ENCODE measurements around the gene RHOJ. TPM values are rescaled to one million over a fixed set of nuclear protein-coding genes. Genes with fewer than 3 reads are reported as not detected.

RHOJ gene
- total RNA-seq, 1 donor from 2014 or later, result 12.9 TPM

DNA sequence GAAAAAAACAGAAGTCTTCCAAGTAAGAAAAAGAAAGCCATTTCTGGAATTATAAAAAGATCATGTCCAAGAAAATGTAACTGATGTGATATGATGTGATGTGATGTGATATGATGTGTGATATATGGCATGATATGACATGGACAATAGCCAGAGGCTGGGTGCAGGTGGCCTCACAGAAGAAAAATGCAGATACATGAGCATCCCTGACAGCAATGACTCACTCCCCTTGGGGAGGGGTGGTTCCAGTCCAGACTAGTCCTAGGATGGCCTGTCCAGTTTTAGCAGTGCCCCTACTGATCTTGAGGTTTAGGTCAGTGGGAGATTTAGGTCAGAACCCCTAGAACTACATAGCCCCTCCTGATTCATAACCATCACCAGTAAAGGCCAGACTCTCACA is 3.5 kb upstream of the RHOJ start:
- TF ChIP-seq, protein P1, sequence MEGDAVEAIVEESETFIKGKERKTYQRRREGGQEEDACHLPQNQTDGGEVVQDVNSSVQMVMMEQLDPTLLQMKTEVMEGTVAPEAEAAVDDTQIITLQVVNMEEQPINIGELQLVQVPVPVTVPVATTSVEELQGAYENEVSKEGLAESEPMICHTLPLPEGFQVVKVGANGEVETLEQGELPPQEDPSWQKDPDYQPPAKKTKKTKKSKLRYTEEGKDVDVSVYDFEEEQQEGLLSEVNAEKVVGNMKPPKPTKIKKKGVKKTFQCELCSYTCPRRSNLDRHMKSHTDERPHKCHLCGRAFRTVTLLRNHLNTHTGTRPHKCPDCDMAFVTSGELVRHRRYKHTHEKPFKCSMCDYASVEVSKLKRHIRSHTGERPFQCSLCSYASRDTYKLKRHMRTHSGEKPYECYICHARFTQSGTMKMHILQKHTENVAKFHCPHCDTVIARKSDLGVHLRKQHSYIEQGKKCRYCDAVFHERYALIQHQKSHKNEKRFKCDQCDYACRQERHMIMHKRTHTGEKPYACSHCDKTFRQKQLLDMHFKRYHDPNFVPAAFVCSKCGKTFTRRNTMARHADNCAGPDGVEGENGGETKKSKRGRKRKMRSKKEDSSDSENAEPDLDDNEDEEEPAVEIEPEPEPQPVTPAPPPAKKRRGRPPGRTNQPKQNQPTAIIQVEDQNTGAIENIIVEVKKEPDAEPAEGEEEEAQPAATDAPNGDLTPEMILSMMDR (IDR thresholded peaks at IDR 0.05), result no peak
- no peaks in the 10 kb centered on the region for H3K36me3 ChIP-seq
- no peak overlapping the region for H3K27ac ChIP-seq

GRCh38 chr14:63203015-63203414 is 1.2 kb upstream of the RHOJ start:
- Histone ChIP-seq H3K4me3 (peak overlapping the region in 1 of 2 donors; percentile 69), H3K27ac (peak overlapping the region; percentile 90 to 93), H3K27me3 (no peaks in the 10 kb centered on the region), H3K9me3 (no peaks in the 10 kb centered on the region), H3K36me3 (no peaks in the 10 kb centered on the region), H3K4me1 (peaks cover 0 to 3% of the 10 kb centered on the region in 2 donors)
- TF ChIP-seq, protein P1 (IDR thresholded peaks at IDR 0.05), result no peak
- no peak for DNase-seq (ENCODE audit: low spot score in 2 of 2)
- intact Hi-C loops (cut with DNase I), result no loop called here

More for the DNA sequence above, 3.5 kb upstream of the RHOJ start:
- Histone ChIP-seq H3K4me3 (no peak overlapping the region), H3K4me1 (peaks cover 0 to 3% of the 10 kb centered on the region in 2 donors), H3K9me3 (no peaks in the 10 kb centered on the region), H3K27me3 (no peaks in the 10 kb centered on the region)
- intact Hi-C loops (cut with DNase I), result no loop called here
- no peak for DNase-seq (ENCODE audit: low spot score in 2 of 2)

GRCh38 chr14:63203618-63204406 is 431 bp upstream of the RHOJ start:
- Histone ChIP-seq H3K36me3 (no peaks in the 10 kb centered on the region), H3K9me3 (no peaks in the 10 kb centered on the region), H3K27ac (peak overlapping the region; percentile 90 to 93), H3K4me1 (peaks cover 0 to 3% of the 10 kb centered on the region in 2 donors), H3K4me3 (peak overlapping the region; percentile 48 to 69), H3K27me3 (no peaks in the 10 kb centered on the region)
- intact Hi-C loops (cut with DNase I), result loop anchor here (2.0 kb wide), 2 partner anchors 25 to 45 kb away; no protein-coding TSS in a partner anchor
- DNase-seq (ENCODE audit: low spot score in 2 of 2), result peak; percentile 13 to 91
- TF ChIP-seq, protein P1 (IDR thresholded peaks at IDR 0.05), result peak in 1 of 3 experiments; percentile 17

DNA sequence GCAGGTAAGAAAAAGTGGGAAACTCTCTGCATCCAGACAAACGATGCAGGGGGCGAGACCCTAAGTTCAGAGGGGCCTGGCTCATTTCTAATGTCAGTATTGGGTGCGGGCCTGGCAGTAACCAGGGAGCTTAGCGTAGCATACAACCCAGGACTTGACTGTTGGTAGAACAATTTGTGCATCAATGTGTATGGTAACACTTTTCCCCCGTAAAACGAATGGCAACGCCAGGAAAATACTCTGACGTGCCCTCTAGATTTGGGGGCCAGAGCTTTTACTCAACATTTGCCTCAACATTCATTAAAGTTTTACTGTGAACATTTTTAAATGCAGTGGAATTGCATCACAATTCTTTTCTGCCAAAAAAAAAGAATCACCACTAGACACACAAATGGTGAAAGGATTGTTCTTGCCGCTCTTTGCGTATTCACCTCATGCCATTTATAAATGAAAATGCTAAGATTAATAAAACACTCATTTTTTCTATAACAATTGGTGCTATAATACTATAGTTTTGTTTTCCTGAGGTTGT is 867 bp downstream of the RHOJ start:
- no peak for DNase-seq (ENCODE audit: low spot score in 2 of 2)
- H3K27me3 ChIP-seq, result no peaks in the 10 kb centered on the region
- no peaks in the 10 kb centered on the region for H3K36me3 ChIP-seq
- no peaks in the 10 kb centered on the region for H3K9me3 ChIP-seq
- peak overlapping the region; percentile 90 to 93 for H3K27ac ChIP-seq
- TF ChIP-seq, protein P1 (IDR thresholded peaks at IDR 0.05), result no peak
- intact Hi-C loops (cut with DNase I), result loop anchor here (2.0 kb wide), 2 partner anchors 26 to 44 kb away; no protein-coding TSS in a partner anchor
- H3K4me1 ChIP-seq, result peaks cover 0 to 3% of the 10 kb centered on the region in 2 donors
- peak overlapping the region; percentile 48 to 69 for H3K4me3 ChIP-seq

- intact Hi-C loops (cut with DNase I), result loop anchor here (2.0 kb wide), 2 partner anchors 27 to 43 kb away; no protein-coding TSS in a partner anchor
- TF ChIP-seq, protein P1 (IDR thresholded peaks at IDR 0.05), result no peak
These were observed 1.6 kb downstream of the RHOJ start for GRCh38 chr14:63205866-63206265.

More at GRCh38 chr14:63205866-63206265, 1.6 kb downstream of the RHOJ start:
- H3K36me3 ChIP-seq, result no peaks in the 10 kb centered on the region
- H3K4me3 ChIP-seq, result peak overlapping the region in 1 of 2 donors; percentile 69
- no peak for DNase-seq (ENCODE audit: low spot score in 2 of 2)
- H3K9me3 ChIP-seq, result no peaks in the 10 kb centered on the region
- peaks cover 0 to 3% of the 10 kb centered on the region in 2 donors for H3K4me1 ChIP-seq
- H3K27ac ChIP-seq, result peak overlapping the region; percentile 13 to 93
- no peaks in the 10 kb centered on the region for H3K27me3 ChIP-seq

All from ascending aorta (tissue), 2 donors.